Measurements from ENCODE around the gene LATS1.
A peak's percentile ranks its signal among the peaks of the same experiment; 100 is the strongest.
"Not testable (repeated sequence)": the region's sequence is repeated elsewhere in the genome, so short reads cannot be mapped to it uniquely, and the experiment has no call there.

The LATS1 gene

DNA sequence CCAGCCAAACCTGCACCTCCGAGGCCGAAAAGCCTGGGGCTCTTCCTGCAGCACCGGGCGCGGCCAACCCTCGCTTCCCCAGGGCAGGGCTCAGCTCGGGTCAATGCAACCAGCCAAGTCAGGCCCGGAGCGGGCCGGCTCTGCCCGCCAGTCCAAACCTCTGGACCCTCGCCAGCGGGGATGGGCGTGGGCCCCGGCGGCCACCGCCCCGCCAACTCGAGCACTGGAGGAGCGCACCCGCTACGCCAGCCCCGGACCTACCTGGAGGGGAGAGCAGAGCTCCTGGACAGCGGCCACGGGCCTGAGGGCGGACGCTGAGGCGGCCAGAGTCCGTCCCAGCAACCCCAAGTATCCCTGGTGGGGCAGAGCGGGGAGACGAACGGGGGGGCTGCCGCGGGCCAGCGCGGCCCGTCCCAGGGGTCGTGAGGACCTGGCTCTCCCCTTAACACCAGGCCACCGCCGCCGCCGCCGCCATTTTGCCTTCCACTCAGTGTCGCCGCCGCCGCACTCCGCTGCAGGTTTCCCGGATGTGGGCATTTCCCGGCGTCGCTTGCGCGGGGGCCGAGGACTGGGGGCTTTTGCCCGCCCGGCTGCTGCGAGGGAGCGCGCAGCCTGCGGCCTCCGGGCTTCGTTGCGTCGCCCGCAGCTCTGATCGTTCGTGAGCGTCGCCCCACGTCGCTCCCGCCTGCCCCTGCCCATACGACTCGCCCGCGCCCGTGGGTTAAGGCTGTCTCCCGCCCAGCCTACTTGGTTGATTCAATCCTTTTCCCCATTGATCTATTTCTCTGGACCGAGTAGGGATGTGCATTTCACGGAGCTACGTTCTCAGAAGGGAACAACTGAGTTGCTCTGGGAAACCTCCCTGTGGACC lies at the start of gene LATS1:
TSS of gene LATS1 (minus strand) at position 514 of the 871 bp plus-strand sequence. CDS start 15,975 bp downstream, outside the sequence.
- peak; percentile 85 to 86 for DNase-seq (ENCODE audit: low read depth in 2 of 2)

DNA sequence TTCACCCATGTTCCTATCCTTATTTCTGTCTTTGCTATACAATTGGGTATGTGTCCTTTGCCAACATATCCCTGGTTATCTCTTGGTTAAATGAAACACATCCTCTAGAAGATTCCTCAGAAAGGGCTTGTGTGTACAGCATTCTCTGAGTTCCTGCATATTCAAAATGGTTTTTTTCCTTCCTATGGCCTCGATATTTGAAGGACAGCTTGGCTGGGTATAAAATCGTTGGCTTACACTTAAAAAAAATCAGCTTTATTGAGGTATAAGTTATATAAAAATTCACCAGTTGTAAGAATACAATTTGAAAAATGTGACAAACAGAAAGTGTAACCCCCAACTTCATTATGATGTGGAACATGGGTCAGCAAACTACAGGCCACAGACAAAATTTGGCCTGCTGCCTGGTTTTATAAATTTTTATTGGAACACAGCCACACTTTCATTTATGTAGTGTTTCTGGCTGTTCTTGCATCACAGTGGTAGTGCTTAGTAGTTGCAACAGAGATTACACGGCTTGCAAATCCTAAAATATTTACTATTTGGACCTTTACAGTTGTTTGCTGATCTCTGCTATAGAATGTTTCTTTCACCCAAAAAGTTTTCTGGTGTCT lies 48.4 kb upstream of the LATS1 start:
- no peak for DNase-seq (ENCODE audit: low read depth in 2 of 2)

DNA sequence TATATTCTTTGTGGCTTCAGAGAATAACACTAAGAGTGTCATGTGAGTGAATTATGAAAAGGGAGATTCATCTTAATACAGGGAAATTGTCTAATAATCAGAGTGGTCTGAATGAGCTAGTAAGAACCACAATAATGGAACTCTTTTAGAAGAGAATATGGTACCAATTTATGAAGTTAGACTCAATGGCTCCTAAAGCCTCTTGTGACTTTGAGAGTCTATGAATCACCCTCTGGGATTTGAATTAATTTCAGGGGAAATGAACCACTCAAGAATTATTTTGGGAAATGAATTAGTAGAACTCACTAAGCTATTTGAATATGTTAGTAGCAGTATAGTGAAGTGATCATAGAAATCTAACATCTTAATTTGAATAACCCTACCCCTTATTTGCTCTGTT lies 46.0 kb upstream of the LATS1 start:
- DNase-seq (ENCODE audit: low read depth in 2 of 2): no peak

DNA sequence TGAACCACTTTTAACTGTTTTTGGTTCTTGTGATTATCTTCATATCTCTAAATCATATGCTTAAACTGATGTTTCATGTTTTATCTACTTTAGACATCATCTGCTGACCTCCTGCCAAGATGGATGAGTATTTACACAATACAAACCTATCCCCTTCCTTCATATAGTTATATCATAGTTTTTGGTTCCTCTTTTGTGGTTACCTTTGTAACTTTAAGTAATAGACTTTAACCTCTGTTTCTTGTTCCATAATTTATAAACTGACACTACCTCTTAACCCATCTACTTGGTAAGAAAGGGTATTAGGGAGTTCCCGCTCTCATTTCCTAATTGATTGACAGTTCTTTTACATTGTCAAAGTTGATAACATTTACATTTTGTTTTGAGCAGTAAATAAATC lies 43.5 kb upstream of the LATS1 start:
- no peak for DNase-seq (ENCODE audit: low read depth in 2 of 2)

DNA sequence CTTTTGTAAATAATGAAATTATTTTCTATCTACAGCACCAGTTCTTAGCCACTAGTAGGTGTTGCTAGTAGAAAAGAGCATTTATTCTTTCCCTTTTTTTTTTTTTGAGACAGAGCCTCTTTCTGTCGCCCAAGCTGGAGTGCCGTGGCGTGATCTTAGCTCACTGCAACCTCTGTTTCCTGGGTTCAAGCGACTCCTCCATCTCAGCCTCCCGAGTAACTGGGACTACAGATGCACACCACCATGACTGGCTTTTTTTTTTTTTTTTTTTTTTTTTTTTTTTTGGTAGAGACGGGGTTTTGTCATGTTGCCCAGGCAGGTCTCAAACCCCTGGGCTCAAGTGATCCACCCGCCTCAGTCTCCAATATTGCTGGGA lies 38.3 kb upstream of the LATS1 start:
- no peak for DNase-seq (ENCODE audit: low read depth in 2 of 2)

DNA sequence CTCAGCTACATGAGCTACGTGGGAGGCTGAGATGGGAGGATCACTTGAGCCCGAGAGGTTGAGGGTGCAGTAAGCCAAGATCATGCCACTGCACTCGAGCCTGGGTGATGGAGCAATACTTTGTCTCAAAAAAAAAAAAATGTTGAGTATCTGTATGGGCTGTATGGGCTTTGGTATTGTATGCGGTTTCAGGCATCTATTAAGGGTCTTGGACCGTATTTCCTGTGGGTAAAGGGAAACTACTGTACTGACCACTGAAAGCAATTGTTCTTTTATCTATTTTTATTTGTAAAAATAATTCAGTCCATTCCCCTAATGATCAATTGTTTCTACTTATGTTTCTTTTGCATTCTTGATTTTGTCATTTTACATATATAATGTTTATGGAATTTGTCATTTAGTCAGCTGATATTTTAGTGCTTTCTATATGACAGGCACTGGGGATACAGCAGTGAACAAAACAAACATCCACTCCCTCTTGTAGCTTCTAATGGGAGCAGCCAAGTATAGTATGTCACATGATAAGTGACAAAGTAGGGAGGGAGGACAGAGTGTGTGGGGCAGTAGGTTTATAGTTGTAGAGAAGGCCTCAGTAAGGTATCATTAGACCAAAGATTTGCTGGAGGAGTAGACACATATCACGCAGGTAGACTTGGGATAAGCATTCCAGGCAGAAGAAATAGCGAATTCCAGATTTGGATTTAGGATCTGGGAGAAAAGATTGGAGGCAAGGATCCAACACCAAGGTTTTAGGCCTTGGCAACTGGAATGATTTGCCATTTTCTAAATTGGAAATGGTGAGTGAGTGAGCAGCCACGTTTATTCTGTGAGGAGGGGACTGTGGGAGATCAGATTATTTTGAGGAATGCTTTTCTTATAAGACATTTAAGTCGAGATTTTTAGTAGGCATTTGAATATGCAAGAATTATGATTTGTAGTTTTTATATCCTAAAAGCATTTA lies 37.7 kb upstream of the LATS1 start:
- DNase-seq (ENCODE audit: low read depth in 2 of 2): no peak

DNA sequence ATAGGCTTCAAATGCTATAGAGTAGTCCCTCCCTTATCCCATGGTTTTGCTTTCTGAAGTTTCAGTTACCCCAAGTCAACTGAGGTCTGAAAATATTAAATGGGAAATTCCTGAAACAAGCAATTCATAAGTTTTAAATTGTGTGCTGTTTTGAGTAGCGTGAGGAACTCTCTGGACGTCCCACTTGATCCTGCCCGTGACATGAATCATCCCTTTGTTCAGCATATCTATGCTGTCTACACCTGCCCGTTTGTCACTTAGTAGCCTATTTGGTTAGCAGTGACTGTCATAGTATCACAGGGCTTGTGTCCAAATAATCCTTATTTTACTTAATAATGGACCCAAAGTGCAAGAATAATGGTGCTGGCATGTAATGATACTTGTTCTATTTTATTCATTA lies 36.6 kb upstream of the LATS1 start:
- DNase-seq (ENCODE audit: low read depth in 2 of 2): no peak

DNA sequence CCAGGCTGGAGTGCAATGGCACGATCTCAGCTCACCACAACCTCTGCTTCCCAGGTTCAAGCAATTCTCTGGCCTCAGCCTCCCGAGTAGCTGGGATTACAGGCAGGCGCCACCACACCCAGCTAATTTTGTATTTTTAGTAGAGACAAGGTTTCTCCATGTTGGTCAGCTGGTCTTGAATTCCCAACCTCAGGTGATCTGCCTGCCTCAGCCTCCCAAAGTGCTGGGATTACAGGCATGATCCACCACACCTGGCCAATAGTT lies 35.4 kb upstream of the LATS1 start:
- DNase-seq (ENCODE audit: low read depth in 2 of 2): not testable (repeated sequence)

DNA sequence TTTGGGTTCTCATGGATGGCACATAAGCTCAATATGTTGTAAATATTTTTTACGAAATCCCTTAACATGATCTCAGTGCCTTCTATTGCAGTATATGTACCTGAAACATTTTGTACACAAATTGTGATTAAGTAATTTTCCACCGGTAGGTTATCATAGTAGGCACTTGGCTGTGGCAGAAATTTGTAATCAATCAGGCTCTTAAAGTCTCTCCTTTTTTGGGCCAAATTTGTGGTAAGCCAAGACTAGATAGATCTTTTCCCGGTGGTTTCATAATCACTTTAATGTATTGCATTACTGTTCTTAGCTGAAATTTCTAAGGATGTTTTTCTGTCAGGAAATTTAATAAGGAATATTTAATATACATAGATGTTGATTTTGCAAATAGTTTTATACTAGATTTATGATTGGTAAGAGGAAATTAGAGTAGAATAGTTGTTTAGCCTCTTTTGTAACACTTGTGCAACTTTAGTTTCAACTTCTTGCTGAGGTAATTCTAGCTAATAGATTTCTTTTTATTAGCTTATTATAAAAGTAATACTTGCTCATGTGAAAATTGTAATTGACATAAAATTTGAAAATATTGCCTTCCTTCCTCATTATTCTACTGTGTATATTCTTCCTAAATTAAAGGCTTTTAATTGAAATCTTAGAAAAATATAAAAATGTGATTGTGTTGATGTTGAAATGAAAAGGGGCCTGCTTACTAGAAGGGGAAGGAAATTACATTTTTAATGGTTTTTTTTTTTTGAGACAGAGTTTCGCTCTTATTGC lies 34.9 kb upstream of the LATS1 start:
- DNase-seq (ENCODE audit: low read depth in 2 of 2): no peak

DNA sequence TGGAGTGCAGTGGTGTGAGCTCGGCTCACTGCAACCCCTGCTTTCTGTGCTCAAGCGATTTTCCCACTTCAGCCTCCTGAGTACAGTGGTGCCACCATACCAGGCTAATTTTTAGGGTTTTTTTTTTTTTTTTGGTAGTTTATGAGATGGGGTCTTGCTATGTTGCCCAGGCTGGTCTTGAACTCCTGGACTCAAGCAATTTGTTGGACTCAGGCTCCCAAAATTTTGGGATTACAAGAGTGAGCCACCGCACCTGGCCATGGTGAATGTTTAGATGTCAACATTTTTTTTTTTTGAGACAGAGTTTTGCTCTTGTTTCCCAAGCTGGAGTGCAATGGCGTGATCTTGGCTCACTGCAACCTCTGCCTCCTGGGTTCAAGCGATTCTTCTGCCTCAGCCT lies 34.0 kb upstream of the LATS1 start:
- DNase-seq (ENCODE audit: low read depth in 2 of 2): not testable (repeated sequence)

DNA sequence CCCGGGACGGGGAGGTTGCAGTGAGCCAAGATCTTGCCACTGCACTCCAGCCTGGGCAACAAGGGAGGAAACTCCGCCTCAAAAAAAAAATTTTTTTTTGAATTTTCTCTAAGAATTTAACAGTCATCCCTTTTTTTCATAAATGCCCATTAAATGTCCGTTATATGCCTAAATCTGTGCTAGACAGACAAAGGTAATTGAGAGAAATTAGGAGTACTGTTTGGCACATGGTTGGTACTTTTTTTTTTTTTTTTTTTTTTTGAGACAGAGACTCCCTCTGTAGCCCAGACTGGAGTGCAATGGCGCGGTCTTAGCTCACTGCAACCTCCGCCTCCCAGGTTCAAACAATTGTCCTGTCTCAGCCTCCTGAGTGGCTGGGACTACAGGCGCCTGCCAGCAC lies 33.3 kb upstream of the LATS1 start:
- DNase-seq (ENCODE audit: low read depth in 2 of 2): no peak

DNA sequence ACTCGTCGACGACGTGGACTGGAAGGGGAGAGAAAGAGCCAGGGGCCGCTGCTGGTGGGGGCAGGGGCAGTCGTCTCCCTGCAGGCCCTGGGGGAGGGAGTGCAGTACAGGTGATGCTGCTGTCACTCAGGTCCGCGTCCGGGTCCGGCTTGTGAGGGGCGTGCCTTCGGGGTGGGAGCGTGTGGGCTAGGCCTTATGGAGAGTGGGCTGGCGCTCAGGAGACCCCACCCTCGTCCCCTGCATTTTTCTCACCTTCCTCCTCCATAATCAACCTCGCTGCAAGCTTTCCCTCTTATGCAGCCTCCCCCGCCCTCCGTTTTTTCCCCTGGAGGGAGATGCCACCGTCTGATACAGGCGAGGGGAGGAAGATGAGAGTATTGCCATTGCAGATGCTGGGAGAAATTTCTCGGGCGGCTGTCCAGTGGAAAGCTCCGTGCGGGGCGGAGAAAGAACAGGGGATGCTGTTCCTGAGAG lies 32.3 kb upstream of the LATS1 start:
- DNase-seq (ENCODE audit: low read depth in 2 of 2): peak; percentile 3 to 12

DNA sequence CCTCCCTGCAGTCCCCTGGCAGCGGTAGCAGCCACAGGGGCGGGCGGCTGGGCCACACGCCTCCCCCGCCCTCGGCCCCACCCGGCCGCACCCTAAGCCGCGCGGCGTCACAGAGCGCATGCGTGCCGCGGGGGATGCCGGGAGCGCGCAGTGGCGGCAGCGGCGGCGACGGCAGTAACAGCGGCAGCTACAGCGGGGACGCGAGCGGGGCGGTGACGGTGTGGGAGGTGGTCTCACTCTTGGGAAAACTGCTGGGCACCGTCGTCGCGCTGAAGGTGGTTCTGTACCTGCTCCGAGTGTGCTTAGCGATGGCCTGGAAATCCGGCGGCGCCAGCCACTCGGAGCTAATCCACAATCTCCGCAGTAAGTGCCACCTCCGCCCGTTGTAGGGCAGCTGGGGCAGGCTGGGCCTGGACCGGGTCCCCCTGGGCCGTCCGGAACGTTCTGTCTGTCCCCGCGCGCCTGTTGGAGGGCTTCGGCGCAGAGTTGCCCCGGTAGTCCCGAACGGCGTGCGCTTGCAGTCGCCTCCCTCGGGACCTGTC lies 31.8 kb upstream of the LATS1 start, which contains the start of gene PCMT1:
TSS of gene PCMT1 (plus strand) at position 148 of the 542 bp plus-strand sequence. CDS start at position 309, 161 bp downstream.
- peak; percentile 80 to 84 for DNase-seq (ENCODE audit: low read depth in 2 of 2)

DNA sequence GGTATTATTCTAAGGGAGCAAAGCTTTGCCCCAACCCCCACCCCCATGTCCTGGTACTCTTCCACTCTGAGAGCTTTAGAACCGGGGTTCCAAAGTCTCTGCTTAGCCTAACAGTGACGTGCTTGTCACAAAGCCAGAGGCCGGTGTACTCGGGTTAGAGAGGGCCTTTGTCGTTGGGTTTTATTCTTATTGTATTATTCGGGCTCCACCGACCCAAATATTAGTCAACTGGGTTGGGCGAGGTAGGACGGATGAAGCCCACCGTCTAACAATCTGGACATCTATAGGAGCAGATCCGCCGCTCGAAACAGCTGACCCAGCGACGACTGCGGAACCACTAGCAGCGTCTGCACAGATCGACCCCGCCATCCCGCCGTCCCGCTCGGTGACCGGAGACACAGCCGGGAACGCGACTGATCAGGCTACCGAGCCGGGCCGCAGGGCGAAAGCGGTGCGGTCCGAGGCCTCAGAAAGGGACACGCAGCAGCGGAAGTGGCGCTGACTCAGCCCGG lies 31.2 kb upstream of the LATS1 start:
- not testable (repeated sequence) for DNase-seq (ENCODE audit: low read depth in 2 of 2)

DNA sequence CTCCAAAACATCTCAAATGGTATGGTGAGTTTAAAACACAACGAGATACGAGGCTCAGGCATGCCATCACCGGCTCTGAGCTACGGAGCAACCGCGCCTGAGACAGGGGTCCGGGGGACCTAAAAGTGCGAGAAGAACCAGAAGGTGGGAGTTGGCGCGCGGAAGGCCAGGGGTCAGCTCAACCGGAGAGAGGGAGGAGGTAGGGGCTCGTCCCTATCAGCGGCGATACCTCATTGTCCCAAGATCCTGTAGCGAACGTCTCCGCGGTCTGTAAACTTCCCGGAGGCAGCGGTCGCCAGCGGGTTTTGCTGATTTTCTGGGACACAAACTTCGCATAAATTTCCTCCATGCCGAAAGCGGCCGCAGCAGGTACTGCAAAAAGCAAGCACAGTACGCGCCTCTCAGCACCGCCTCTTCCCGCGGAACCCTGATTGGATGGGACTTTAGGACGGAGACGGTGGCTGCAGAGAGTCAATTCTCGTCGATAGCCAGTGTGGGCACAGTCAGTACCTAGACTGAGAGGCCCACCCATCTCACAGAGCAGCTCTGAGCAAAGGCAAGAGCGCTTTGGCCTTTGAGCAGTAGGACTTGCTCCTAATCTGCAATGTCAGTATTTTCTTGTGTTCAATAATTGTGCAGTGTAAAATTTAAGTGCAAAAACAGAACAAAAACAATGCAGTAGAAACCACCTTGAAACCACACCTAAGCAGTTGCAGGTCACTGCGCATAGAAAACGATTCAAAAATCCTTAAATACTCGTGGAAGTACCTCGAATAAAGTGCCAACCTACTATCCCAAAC lies 28.4 kb upstream of the LATS1 start, which contains the start of gene NUP43:
TSS of gene NUP43 (minus strand) at position 383 of the 800 bp plus-strand sequence. CDS start at position 349, 34 bp downstream.
- DNase-seq (ENCODE audit: low read depth in 2 of 2): peak; percentile 82 to 87

DNA sequence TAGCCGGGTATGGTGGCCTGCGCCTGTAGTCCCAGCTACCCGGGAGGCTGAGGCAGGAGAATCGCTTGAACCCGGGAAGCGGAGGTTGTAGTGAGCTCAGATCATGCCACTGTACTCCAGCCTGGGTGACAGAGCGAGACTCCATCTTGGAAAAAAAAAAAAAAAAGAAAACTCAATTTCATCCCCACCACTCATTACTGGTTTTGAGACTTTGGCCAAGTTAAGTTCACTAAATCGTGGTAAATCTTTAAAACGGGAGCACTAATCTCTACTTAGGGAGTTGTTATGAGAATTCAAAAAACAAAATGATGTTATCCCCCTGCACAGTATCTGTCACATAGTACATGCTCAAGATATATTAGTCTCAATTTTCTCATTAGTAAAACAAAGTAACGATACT lies 27.4 kb upstream of the LATS1 start:
- not testable (repeated sequence) for DNase-seq (ENCODE audit: low read depth in 2 of 2)

DNA sequence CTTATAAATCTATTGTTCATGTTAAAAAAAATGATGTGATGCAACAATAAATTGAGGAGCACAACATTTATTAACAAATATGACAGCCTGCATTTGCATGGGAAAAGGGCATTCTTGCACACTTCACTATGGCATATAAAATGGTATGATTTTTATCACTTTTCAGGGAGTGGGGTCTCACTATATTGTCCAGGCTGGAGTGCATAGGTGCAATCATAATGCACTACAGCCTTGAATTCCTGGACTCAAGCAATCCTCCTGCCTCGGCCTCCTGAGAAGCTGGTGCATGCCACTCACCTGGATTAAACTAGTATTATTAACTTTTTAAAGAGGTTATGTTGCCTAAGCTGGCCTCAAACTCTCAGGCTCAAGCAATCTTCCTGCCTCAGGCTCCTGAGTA lies 17.0 kb upstream of the LATS1 start:
- no peak for DNase-seq (ENCODE audit: low read depth in 2 of 2)

DNA sequence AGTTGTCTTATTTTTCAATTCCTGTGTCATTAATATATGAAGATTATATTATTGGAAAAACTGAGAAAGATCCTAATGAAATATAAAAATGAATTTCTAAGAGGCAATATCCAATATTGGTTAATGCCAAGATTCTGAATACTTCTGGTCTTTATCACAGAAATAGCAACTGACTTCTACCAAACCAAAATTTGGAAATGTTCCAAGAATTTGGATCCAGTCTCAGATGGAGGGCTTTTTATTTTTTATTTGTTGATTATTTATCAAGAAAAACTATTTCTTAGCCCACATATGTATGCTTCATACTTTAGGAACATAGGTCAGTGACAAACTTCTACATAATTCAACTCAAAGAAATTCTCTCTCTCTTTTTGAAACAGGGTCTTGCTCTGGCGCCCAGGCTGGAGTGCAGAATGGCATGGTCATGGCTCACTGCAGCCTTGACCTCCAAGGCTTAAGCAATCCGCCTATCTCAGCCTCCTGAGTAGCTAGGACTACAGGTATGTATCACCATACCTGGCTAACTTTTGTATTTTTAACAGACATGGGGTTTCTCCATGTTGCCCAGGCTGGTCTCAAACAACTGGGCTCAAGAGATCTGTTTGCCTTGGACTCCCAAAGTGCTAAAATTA lies 15.3 kb upstream of the LATS1 start:
- DNase-seq (ENCODE audit: low read depth in 2 of 2): no peak

DNA sequence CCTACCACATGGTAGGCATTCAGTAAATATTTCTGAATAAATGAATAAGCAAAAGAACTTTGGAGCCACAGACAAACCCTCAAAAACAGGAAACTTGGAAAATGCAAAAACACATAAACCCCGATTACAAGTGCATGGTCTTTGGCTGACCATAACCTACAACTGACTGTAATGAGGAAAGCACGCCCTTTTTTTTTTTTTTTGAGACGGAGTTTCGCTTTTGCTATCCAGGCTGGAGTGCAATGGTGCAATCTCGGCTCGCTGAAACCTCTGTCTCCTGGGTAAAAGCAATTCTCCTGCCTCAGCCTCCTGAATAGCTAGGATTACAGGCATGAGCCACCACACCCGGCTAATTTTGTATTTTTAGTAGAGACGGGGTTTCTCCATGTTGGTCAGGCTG lies 11.9 kb upstream of the LATS1 start:
- DNase-seq (ENCODE audit: low read depth in 2 of 2): no peak

Data from stimulated activated CD8-positive, alpha-beta memory T cell treated with anti-CD3 and anti-CD28 coated beads, Interleukin-2, amount 100 ng/mL, for 1 hour (primary cell).